M059J (cell line): ENCODE data around the gene POLR2B. TPM values are rescaled to one million over a fixed set of nuclear protein-coding genes. Genes with fewer than 3 reads are reported as not detected.
"Not testable (repeated sequence)": the region's sequence is repeated elsewhere in the genome, so short reads cannot be mapped to it uniquely, and the experiment has no call there.

Source experiments
- DNase-seq: peaks from one replicate; pipeline ENCODE4 v3.0.0-alpha.2; 2012; ENCODE audit warnings: low read depth
- total RNA-seq: library from RNA; depleted of rRNA; stranded (reverse); fragments of >200 nt; shearing (Covaris generic); gene quantifications from 2 replicates; pipeline ENCODE4 v1.2.3, GENCODE V29; 2014

The POLR2B gene
- total RNA-seq, 1 experiment from 2014 or later = 141 TPM

DNA sequence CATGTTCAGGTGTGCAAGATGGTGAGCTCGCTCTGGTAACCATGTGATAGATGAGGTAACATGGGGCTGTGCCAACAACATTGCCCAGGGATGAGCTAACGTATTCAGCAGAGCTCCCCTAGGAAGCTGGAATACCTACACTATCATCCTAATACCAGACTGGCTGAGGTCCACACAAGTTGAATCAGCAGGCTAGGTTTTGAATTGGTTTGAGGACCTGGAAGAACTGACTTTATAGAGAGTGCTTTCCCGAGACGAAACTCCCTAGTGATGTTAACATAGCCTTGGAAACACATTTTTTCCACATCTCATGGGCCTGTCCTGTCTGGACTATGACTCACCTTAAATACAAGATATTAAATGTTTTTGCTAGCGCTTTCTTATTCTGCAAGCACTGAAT, 74.8 kb downstream of the POLR2B start:
- DNase-seq = peak; percentile 45

DNA sequence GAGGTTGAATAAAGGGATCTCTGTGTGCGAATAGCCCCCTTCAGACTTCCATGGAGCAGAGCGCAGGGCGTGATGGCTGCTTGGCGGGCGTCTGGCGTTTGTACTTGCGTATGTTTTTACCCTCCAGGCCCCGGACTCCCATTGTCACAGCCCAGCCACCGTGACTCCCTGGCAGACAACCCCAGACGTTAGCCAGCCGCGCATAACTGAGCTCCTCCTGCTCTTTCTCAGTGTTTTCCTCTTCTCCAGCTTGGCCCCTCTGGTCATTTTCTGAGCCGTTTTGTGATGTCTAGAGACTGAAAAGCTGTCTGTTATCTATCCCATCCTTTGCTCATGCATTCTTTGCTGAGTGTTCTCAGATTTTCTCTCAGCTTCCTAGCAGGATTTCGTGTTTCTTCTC, 77.2 kb downstream of the POLR2B start:
- no peak for DNase-seq

DNA sequence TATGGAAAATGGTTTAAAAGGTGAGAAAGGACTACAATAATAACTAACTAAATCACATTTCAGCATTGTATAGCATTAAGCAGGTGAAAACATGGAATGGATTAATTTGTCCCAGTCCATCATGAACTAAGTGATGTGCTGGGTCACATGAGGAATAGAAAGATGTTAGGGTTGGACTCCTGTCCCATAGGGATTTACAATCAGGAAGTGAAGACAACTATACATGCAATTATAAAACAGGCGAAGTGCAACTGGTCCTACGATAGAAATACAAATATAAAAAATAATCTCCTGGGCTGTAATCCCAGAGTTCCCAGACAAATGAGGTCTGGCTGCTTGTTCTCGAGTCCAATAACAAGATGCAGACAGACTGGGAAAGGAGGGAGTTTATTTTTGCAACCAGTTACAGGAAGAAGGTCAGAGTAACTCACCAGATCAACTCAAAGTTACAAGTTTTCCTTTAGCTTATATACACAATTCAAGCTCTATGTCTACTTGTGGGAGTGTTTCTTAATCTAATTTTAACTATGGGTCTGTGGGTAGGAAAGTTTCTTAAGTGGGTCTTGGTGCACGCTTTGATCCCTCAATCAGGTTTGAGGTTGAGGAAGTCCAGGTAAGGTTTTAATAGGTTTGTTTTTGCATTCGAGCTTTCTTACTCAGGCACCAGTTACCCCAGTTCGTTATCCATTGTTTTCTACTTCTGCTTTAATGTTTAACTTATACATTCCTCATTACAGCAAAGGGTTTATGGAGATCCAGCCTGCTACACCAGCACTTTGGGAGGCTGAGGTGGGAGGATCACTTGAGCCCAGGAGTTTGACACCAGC, 81.4 kb downstream of the POLR2B start:
- DNase-seq = no peak

DNA sequence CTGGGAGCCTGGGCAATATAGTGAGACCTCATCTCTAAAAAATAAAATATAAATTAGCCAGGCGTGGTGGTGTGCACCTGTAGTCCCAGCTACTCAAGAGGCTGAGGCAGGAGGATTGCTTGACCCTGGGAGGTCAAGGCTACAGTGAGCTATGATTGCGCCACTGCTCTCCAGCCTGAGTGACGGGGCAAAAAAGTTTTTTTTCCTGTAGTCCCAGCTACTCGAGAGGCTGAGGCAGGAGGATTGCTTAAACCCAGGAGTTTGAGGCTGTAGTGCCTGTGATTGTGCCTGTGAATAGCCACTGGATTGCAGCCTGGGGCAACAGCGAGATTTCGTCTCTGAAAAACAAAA, 82.0 kb downstream of the POLR2B start:
- not testable (repeated sequence) for DNase-seq

DNA sequence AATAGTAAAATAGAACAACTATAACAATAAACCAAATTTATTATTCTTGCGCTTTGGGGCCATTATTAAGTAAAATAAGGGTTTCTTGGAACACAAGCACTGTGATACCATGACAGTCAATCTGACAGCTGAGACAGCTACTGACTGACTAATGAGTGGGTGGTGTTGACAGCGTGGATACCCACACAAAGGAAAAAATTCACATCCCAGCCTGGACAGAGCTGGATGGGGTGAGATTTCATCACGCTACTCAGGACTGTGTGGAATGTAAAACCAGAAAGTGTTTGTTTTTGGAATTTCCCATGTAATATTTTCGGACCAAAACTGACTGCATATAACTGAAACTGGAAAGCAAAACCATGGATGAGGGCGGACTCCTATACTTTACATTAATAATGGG, 82.7 kb downstream of the POLR2B start:
- DNase-seq = no peak

- DNase-seq = no peak
Measured at GRCh38 chr4:57063518-57063917, 84.8 kb downstream of the POLR2B start.

- DNase-seq = no peak
Measured at GRCh38 chr4:57064120-57064519, 85.4 kb downstream of the POLR2B start.

DNA sequence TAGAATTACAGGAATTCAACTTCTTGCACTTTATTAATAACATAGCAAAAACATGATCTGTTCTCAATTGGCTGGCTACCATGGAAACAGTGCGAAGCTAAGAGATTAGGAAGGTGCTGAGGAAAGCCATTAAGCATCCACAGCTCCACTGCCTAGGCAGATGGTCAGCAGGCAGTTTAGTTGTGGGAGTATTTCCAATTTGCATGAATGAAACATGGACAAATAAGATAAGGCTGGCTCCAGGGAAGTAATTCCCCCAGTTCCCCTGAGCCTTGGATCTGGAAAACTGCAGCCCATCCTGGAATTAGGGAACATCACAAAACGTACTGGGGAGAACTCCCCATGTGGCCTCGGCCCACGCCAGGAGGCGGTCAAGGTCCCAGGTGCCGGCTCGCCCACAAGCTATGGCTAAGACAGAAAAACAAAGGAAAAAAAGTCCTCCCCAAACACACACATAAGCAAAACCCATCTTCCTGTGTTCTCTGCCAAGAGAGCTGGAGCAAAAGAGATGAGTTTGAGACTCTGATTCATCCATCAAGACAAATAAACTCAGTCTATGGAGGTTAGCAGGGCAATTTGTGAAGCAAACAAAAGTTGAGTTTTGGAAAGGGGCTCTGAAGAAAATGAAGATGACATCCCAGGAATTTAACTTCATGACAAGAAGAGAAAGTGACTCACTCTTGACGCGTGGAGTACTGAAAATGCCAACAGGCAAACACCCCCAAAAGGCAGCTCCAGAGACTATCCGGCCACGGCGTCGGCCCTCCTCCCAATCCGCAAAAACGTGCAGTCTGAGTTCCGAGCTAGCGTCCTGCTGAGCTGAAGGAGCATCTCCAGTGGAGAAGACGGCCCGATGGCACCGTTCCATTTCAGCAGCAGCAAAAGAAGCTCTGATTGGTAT, 86.4 kb downstream of the POLR2B start:
- peak; percentile 92 for DNase-seq

DNA sequence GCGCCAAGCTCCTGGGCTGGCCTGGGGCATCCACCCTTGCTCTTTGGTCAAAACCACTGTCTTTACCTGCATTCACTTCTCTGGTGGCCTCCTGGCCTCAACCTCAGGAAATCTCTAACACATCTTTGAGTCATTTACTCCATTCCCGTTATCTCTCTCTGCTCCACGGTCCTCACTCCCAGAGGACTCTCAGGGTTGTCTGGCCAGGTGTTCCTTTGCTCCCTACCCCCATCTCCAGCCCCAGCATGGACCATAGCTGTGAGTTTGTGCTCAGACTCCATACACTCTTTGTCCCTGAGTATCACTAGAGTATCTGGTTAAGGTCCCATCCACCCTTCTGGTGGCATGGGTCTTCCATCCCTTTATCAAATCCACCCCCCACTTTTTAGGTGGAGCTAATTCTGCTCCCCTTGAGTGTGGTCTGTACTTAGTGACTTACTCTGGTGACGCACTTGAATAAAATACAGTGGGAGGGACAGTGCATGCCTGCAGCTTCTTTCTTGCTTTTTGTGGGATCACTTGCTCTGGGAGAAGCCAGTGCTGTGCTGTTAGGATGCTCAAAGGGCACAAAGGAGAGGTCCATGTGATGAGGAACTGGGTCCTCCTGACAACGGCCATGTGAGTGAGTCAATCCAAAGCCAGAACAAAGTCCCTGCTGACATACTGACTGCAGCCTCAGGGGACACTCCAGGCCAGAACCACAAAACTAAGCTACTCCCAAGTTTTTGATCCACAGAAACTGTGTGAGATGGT, 87.2 kb downstream of the POLR2B start:
- peak; percentile 62 for DNase-seq

- DNase-seq = no peak
Measured at GRCh38 chr4:57068237-57068981, 89.7 kb downstream of the POLR2B start.

DNA sequence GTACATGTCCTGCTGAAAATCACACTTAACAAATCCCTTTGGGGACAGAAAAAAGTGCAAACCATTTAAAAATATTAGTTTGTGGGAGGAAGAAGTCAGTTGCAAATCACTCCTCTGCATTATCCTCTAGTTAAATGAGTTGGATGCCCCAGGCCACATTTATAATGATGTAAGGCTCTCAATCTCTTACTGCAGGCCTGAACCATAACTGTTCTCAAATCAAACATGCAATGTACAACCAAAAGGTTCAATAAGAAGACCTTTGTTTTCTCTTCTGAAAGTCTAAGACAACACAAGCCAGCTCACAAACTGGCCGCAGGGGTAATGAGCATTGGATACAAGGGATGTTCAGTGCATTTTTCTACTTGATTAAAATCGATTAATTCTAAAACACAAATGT, 91.8 kb downstream of the POLR2B start:
- peak; percentile 66 for DNase-seq

- DNase-seq = no peak
Measured at GRCh38 chr4:57071326-57071725, 92.6 kb downstream of the POLR2B start.

DNA sequence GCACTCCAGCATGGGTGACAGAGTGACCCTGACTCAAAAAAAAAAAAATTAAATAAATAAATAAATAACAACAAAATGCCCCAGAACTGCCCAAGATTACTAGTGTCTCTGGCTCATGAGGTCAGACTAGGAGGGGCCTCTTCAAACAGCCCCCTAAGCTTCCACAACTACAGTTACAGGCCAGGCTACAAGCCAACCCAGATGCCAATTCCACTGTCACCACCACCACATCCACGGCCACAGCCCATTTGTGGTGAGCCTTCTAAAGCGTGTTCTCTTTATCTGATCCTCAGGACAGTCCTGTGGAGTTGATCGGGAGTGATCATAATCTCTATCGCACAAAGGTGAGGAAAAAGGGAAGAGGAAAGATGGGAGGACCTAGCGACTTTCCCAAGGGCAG, 94.9 kb downstream of the POLR2B start:
- DNase-seq = no peak

DNA sequence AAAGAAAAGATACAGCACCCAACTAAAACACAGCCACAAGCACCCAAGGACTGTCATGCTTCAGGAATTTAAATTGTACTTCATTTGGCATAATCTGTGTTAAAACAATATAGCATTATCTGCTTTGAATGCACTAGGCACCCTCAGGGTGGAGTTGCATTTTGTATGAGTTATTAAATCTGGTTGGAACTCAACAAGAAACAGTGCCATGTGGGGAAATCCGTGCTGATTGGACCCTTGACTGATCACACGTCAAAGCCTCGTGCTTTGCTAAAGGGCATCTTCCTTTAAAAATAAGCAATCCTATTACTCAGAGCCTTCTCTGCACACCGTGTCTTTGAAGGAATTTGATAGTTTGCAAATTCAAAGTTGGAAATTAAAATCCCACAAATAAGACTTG, 96.0 kb downstream of the POLR2B start:
- DNase-seq = peak; percentile 76

DNA sequence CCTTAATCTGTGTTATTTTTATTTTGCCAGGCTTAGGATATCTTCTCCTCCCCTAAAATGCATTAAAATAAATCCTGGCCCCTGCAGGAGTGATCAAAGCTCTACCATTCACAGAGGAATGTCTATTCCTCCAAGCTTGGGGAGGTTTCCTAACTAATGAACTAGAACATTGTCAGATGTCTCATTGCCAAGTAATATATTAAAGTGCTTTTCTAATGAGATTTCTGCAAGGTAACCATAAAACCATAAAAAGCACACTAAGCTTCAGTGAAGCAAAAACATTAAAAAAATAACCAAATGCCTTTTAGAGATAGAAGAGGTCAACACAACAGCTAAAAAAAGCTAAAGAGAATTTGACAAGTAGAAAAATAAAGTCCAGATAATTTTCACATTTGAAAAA, 96.7 kb downstream of the POLR2B start:
- DNase-seq = no peak

GRCh38 chr4:57076646-57077045, 98.0 kb downstream of the POLR2B start:
- DNase-seq = no peak

DNA sequence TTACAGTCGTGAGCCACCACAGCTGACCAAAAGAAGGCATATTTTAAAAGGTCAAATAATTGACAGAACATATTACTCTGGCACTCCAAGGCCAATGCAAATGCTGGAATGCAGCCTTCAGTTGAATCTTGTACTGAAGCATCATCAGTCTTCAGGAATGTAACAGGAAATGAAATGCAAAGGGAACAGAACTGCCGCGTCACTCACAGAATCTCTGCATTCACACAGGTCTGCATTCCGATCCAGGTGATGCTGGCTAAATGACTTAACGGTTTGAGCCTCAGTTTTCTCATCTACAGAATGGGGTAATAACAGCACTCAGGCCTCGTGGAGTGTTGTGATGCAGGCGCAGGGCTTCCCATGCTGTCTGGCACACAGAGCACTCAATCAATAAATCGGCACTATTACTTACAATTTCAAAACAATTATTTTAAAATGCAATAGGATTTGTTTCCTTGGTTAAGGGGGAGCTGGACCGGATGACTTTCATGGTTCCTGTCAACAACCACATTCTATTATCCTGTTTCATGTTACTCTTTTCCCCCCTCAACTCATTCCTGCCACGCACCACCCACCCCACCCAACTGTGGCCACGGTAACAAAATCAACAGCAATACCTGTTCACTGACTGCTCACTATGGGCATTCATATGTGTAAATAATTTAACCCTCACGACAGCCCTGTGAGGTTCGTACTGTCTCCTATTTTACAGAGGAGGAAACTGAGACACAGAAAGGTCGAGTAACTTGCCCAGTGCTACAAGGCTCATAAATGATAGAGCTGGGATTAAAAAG, 99.1 kb downstream of the POLR2B start:
- DNase-seq = peak; percentile 61

DNA sequence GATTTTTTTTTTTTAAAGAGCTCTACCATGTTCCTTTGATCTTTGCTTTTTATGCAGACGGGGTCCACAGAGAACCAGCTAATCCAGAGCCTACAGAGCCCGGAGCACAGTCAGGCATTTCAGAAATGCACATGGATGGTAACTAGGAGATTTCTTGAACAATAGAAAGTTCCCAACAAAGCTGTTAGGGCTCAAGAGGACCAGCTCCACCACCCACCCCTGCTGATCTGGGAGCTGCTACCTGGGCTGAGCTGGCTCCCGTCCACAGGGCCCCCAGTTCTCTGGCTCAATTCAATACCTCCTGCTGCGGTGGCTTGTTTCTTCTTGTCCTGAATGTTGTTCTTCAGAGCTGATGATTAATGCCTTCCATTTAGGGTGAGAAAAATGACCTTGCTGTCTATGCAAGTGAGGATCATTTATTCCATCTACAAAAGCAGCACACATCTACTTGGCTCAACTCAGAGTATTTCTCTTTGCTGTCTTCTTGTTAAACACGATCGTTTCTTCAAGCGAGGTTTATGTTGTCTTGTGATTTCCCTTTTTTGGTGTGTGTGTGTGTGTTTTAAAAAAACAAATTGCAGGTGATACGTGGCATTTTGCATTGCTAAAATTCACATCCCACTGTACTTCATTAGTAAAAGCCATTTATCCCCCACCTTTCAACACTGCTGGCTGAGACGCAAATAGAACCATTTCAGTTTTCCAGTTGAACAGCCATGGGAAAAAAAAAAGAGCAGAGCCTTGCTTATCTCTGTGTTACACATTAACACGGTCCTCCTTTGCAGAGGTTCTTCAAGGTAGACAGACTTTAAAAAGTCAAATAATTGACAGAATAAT, 100.2 kb downstream of the POLR2B start:
- DNase-seq = no peak
